ENCODE results near the gene FANK1.
"Not testable (repeated sequence)": the region's sequence is repeated elsewhere in the genome, so short reads cannot be mapped to it uniquely, and the experiment has no call there.

FANK1 gene

GRCh38 chr10:125929618-125930017 lies 33.3 kb downstream of the FANK1 start:
- DNase-seq: no peak

GRCh38 chr10:125933693-125934092 lies 37.3 kb downstream of the FANK1 start:
- DNase-seq: no peak

- no peak for DNase-seq
Observed at GRCh38 chr10:125936331-125936730, 40.0 kb downstream of the FANK1 start.

- DNase-seq: no peak
Observed at GRCh38 chr10:125940515-125940914, 44.2 kb downstream of the FANK1 start.

GRCh38 chr10:125951290-125951689 lies 54.9 kb downstream of the FANK1 start:
- no peak for DNase-seq

- DNase-seq: no peak
Observed at GRCh38 chr10:125953778-125954385, 57.5 kb downstream of the FANK1 start.

- no peak for DNase-seq
Observed at GRCh38 chr10:125955766-125956165, 59.4 kb downstream of the FANK1 start.

GRCh38 chr10:125961743-125962142 lies 65.4 kb downstream of the FANK1 start:
- no peak for DNase-seq

GRCh38 chr10:125962200-125962599 lies 65.8 kb downstream of the FANK1 start:
- DNase-seq: no peak

GRCh38 chr10:125964558-125964957 lies 68.2 kb downstream of the FANK1 start:
- DNase-seq: no peak

GRCh38 chr10:125967533-125967932 lies 71.2 kb downstream of the FANK1 start:
- no peak for DNase-seq

GRCh38 chr10:125970077-125970630 lies 73.8 kb downstream of the FANK1 start:
- not testable (repeated sequence) for DNase-seq

GRCh38 chr10:125976960-125977605 lies 80.7 kb downstream of the FANK1 start:
- DNase-seq: no peak

- DNase-seq: no peak
Observed at GRCh38 chr10:125979976-125980375, 83.6 kb downstream of the FANK1 start.

- no peak for DNase-seq
Observed at GRCh38 chr10:125980521-125981035, 84.2 kb downstream of the FANK1 start.

GRCh38 chr10:125982260-125982948 lies 86.0 kb downstream of the FANK1 start:
- DNase-seq: peak in 1 of 2 experiments; percentile 13

- DNase-seq: no peak
Observed at GRCh38 chr10:125983161-125983560, 86.8 kb downstream of the FANK1 start.

- no peak for DNase-seq
Observed at GRCh38 chr10:125983656-125984055, 87.3 kb downstream of the FANK1 start.

- no peak for DNase-seq
Observed at GRCh38 chr10:125984346-125984745, 88.0 kb downstream of the FANK1 start.

GRCh38 chr10:125984865-125985495 lies 88.6 kb downstream of the FANK1 start:
- no peak for DNase-seq

- no peak for DNase-seq
Observed at GRCh38 chr10:125985557-125986240, 89.3 kb downstream of the FANK1 start.

GRCh38 chr10:125989791-125990190 lies 93.4 kb downstream of the FANK1 start:
- DNase-seq: no peak

GRCh38 chr10:125990974-125991373 lies 94.6 kb downstream of the FANK1 start:
- no peak for DNase-seq
